ENCODE results near the gene TBC1D22A.

- TF ChIP-seq, protein P1, sequence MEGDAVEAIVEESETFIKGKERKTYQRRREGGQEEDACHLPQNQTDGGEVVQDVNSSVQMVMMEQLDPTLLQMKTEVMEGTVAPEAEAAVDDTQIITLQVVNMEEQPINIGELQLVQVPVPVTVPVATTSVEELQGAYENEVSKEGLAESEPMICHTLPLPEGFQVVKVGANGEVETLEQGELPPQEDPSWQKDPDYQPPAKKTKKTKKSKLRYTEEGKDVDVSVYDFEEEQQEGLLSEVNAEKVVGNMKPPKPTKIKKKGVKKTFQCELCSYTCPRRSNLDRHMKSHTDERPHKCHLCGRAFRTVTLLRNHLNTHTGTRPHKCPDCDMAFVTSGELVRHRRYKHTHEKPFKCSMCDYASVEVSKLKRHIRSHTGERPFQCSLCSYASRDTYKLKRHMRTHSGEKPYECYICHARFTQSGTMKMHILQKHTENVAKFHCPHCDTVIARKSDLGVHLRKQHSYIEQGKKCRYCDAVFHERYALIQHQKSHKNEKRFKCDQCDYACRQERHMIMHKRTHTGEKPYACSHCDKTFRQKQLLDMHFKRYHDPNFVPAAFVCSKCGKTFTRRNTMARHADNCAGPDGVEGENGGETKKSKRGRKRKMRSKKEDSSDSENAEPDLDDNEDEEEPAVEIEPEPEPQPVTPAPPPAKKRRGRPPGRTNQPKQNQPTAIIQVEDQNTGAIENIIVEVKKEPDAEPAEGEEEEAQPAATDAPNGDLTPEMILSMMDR (IDR thresholded peaks at IDR 0.05), result no peak
- TF ChIP-seq POLR2A (IDR thresholded peaks at IDR 0.05), result no peak
Observed at GRCh38 chr22:47036352-47036751, 273.9 kb downstream of the TBC1D22A start.
